ENCODE results near the gene FANK1. TPM values are rescaled to one million over a fixed set of nuclear protein-coding genes. Genes with fewer than 3 reads are reported as not detected.

FANK1 gene
- total RNA-seq, 2 experiments from 2014 or later: not detected

GRCh38 chr10:125983161-125983560 lies 86.8 kb downstream of the FANK1 start:
- no TSS peak for BruUV-seq (replicated peaks)
- CTCF ChIA-PET (ENCODE audit: unreplicated experiment): interaction anchor here (0.5 kb wide), 1 partner anchor 127 kb away, joined by 4 read pairs; no protein-coding TSS in a partner anchor
- no peak overlapping the region for H3K4me2 ChIP-seq (ENCODE audit: low read length)
- POLR2A ChIA-PET: no interaction called here
- H3K4me1 ChIP-seq (ENCODE audit: insufficient read depth, low read length, poor library complexity, severe bottlenecking): no peaks in the 10 kb centered on the region
- TF ChIP-seq EZH2phosphoT487 (IDR thresholded peaks at IDR 0.05; ENCODE audit: borderline replicate concordance, low read depth, low read length) (no peak), CTCF (conservative IDR thresholded peaks at IDR 0.05; ENCODE audit: low read length) (no peak)
- H3K4me3 ChIP-seq (ENCODE audit: low read depth, low read length, poor library complexity, severe bottlenecking): no peak overlapping the region
- H3K9me2 ChIP-seq (ENCODE audit: insufficient read depth, low read length): no peaks in the 10 kb centered on the region
- DNase-seq (ENCODE audit: low spot score): no peak
- no peaks in the 10 kb centered on the region for H3K9me3 ChIP-seq (ENCODE audit: low read length)
- H3K36me3 ChIP-seq (ENCODE audit: insufficient read depth, low read length): no peaks in the 10 kb centered on the region
- no peak overlapping the region for H2AFZ ChIP-seq (ENCODE audit: low read length)
- no peaks in the 10 kb centered on the region for H3K79me2 ChIP-seq (ENCODE audit: insufficient read depth, low read depth, low read length)
- intact Hi-C loops (cut with micrococcal nuclease; ENCODE audit: unreplicated experiment): loop anchor here (2.0 to 5.0 kb wide), 3 partner anchors 519 to 764 kb away; no protein-coding TSS in a partner anchor
- H3K27ac ChIP-seq (ENCODE audit: low read depth, low read length, poor library complexity, severe bottlenecking): no peak overlapping the region
- H4K20me1 ChIP-seq (ENCODE audit: insufficient read depth, low read length): no peaks in the 10 kb centered on the region

- H2AFZ ChIP-seq (ENCODE audit: low read length): no peak overlapping the region
- no peak overlapping the region for H3K4me2 ChIP-seq (ENCODE audit: low read length)
- H3K79me2 ChIP-seq (ENCODE audit: insufficient read depth, low read depth, low read length): no peaks in the 10 kb centered on the region
- BruUV-seq (replicated peaks): no TSS peak
- intact Hi-C loops (cut with micrococcal nuclease; ENCODE audit: unreplicated experiment): loop anchor here (2.0 to 5.0 kb wide), 3 partner anchors 519 to 764 kb away; no protein-coding TSS in a partner anchor
- H4K20me1 ChIP-seq (ENCODE audit: insufficient read depth, low read length): no peaks in the 10 kb centered on the region
- DNase-seq (ENCODE audit: low spot score): no peak
- H3K9me3 ChIP-seq (ENCODE audit: low read length): no peaks in the 10 kb centered on the region
- ChIA-PET CTCF (ENCODE audit: unreplicated experiment) (no interaction called here), POLR2A (no interaction called here)
- H3K4me1 ChIP-seq (ENCODE audit: insufficient read depth, low read length, poor library complexity, severe bottlenecking): no peaks in the 10 kb centered on the region
- TF ChIP-seq CTCF (conservative IDR thresholded peaks at IDR 0.05; ENCODE audit: low read length): no peak
- no peak for TF ChIP-seq EZH2phosphoT487 (IDR thresholded peaks at IDR 0.05; ENCODE audit: borderline replicate concordance, low read depth, low read length)
- no peaks in the 10 kb centered on the region for H3K9me2 ChIP-seq (ENCODE audit: insufficient read depth, low read length)
- no peak overlapping the region for H3K4me3 ChIP-seq (ENCODE audit: low read depth, low read length, poor library complexity, severe bottlenecking)
- no peaks in the 10 kb centered on the region for H3K36me3 ChIP-seq (ENCODE audit: insufficient read depth, low read length)
- no peak overlapping the region for H3K27ac ChIP-seq (ENCODE audit: low read depth, low read length, poor library complexity, severe bottlenecking)
Observed at GRCh38 chr10:125983656-125984055, 87.3 kb downstream of the FANK1 start.

- H3K79me2 ChIP-seq (ENCODE audit: insufficient read depth, low read depth, low read length): no peaks in the 10 kb centered on the region
- no peaks in the 10 kb centered on the region for H3K9me3 ChIP-seq (ENCODE audit: low read length)
- POLR2A ChIA-PET: no interaction called here
- no TSS peak for BruUV-seq (replicated peaks)
- H3K36me3 ChIP-seq (ENCODE audit: insufficient read depth, low read length): no peaks in the 10 kb centered on the region
- H3K4me1 ChIP-seq (ENCODE audit: insufficient read depth, low read length, poor library complexity, severe bottlenecking): no peaks in the 10 kb centered on the region
- no peak overlapping the region for H3K27ac ChIP-seq (ENCODE audit: low read depth, low read length, poor library complexity, severe bottlenecking)
- no peak overlapping the region for H3K4me3 ChIP-seq (ENCODE audit: low read depth, low read length, poor library complexity, severe bottlenecking)
- no peak overlapping the region for H2AFZ ChIP-seq (ENCODE audit: low read length)
- TF ChIP-seq EZH2phosphoT487 (IDR thresholded peaks at IDR 0.05; ENCODE audit: borderline replicate concordance, low read depth, low read length): no peak
- no peak for TF ChIP-seq CTCF (conservative IDR thresholded peaks at IDR 0.05; ENCODE audit: low read length)
- H3K4me2 ChIP-seq (ENCODE audit: low read length): no peak overlapping the region
- H4K20me1 ChIP-seq (ENCODE audit: insufficient read depth, low read length): no peaks in the 10 kb centered on the region
- intact Hi-C loops (cut with micrococcal nuclease; ENCODE audit: unreplicated experiment): loop anchor here (5.0 kb wide), 2 partner anchors 518 to 763 kb away; no protein-coding TSS in a partner anchor
- CTCF ChIA-PET (ENCODE audit: unreplicated experiment): no interaction called here
- no peak for DNase-seq (ENCODE audit: low spot score)
- no peaks in the 10 kb centered on the region for H3K9me2 ChIP-seq (ENCODE audit: insufficient read depth, low read length)
Observed at GRCh38 chr10:125984346-125984745, 88.0 kb downstream of the FANK1 start.
